SK-N-MC (cell line): ENCODE data around the gene PAK1IP1.

ENCODE experiments used
- DNase-seq: peaks from one replicate; pipeline ENCODE4 v3.0.0-alpha.2; 2011; ENCODE audit warnings: low read depth, low spot score
- H3K27ac ChIP-seq: fragments of 200-600 bp; sonication (generic); 2 replicates; pipeline ENCODE4 v1.5.1; 2016; ENCODE audit warnings: mixed run types
- H3K36me3 ChIP-seq: fragments of 200-600 bp; sonication (generic); 2 replicates; pipeline ENCODE4 v1.6.1; 2017; ENCODE audit warnings: antibody characterized with exemption, low read length, mixed read lengths; ENCODE audit not compliant: insufficient read depth
- H3K4me3 ChIP-seq: fragments of 200-600 bp; sonication (generic); 2 replicates; pipeline ENCODE4 v1.5.1; 2016
- H3K9ac ChIP-seq: fragments of 200-600 bp; sonication (generic); 2 replicates; pipeline ENCODE4 v1.8.0; 2017; ENCODE audit warnings: mixed run types, mixed read lengths; ENCODE audit not compliant: insufficient read length
- H3K9me3 ChIP-seq: fragments of 200-600 bp; sonication (generic); 2 replicates; pipeline ENCODE4 v1.6.1; 2017; ENCODE audit warnings: low read depth, mild to moderate bottlenecking, antibody characterized with exemption, low read length, moderate library complexity, mixed read lengths
- EZH2 ChIP-seq: fragments of 200-600 bp; sonication (generic); IDR thresholded peaks from one replicate; pipeline ENCODE4 v1.6.1; 2017; ENCODE audit warnings: antibody characterized with exemption
- FOXP2 ChIP-seq: optimal IDR thresholded peaks from 2 replicates; pipeline ENCODE3; 2011; ENCODE audit warnings: mild to moderate bottlenecking, moderate library complexity; ENCODE audit not compliant: insufficient read depth; ENCODE audit errors: extremely low read length, control extremely low read depth
- POLR2AphosphoS5 ChIP-seq: IDR thresholded peaks from 2 replicates; pipeline ENCODE4 v1.6.1; 2012; ENCODE audit warnings: mild to moderate bottlenecking, low read depth, low read length, borderline replicate concordance

The PAK1IP1 gene

GRCh38 chr6:10687582-10687981 is 7.2 kb upstream of the PAK1IP1 start:
- Histone ChIP-seq H3K9ac (no peak overlapping the region), H3K36me3 (no peaks in the 10 kb centered on the region), H3K27ac (no peak overlapping the region), H3K4me3 (no peak overlapping the region), H3K9me3 (no peaks in the 10 kb centered on the region)
- TF ChIP-seq FOXP2 (no peak), EZH2 (no peak), POLR2AphosphoS5 (no peak)
- no peak for DNase-seq

GRCh38 chr6:10690651-10691445 is 3.9 kb upstream of the PAK1IP1 start:
- Histone ChIP-seq H3K9me3 (no peaks in the 10 kb centered on the region), H3K27ac (no peak overlapping the region), H3K36me3 (no peaks in the 10 kb centered on the region), H3K9ac (no peak overlapping the region), H3K4me3 (no peak overlapping the region)
- DNase-seq = no peak
- TF ChIP-seq EZH2 (no peak), FOXP2 (no peak), POLR2AphosphoS5 (no peak)

- no peak overlapping the region for H3K27ac ChIP-seq
- H3K9me3 ChIP-seq = no peaks in the 10 kb centered on the region
- peak overlapping the region; percentile 95 for H3K9ac ChIP-seq
- no peak for DNase-seq
- H3K4me3 ChIP-seq = peak overlapping the region; percentile 88
- TF ChIP-seq FOXP2 (no peak), POLR2AphosphoS5 (no peak)
- peaks cover 13% of the 10 kb centered on the region for H3K36me3 ChIP-seq
These were observed 1.7 kb upstream of the PAK1IP1 start for GRCh38 chr6:10692965-10693538.

- TF ChIP-seq FOXP2 (no peak), EZH2 (no peak), POLR2AphosphoS5 (no peak)
- no peaks in the 10 kb centered on the region for H3K9me3 ChIP-seq
- H3K27ac ChIP-seq = peak overlapping the region; percentile 98; the same call in 1 of the 2 replicates
- H3K9ac ChIP-seq = peak overlapping the region; percentile 95
- H3K4me3 ChIP-seq = peak overlapping the region; percentile 88
- H3K36me3 ChIP-seq = peaks cover 32% of the 10 kb centered on the region
- no peak for DNase-seq
These were observed 400 bp downstream of the PAK1IP1 start for GRCh38 chr6:10695086-10695657.

GRCh38 chr6:10696655-10697054 is 1.9 kb downstream of the PAK1IP1 start:
- no peak for TF ChIP-seq POLR2AphosphoS5
- no peak for TF ChIP-seq FOXP2
- no peak for TF ChIP-seq EZH2
- H3K36me3 ChIP-seq = peaks cover 47% of the 10 kb centered on the region
- H3K9ac ChIP-seq = no peak overlapping the region
- peak overlapping the region; percentile 88 for H3K4me3 ChIP-seq
- no peak for DNase-seq
- no peak overlapping the region for H3K27ac ChIP-seq
- no peaks in the 10 kb centered on the region for H3K9me3 ChIP-seq

- H3K36me3 ChIP-seq = peaks cover 15% of the 10 kb centered on the region
- H3K9ac ChIP-seq = no peak overlapping the region
- no peak overlapping the region for H3K27ac ChIP-seq
- no peak overlapping the region for H3K4me3 ChIP-seq
- TF ChIP-seq EZH2 = no peak
- TF ChIP-seq FOXP2 = no peak
- TF ChIP-seq POLR2AphosphoS5 = no peak
- no peaks in the 10 kb centered on the region for H3K9me3 ChIP-seq
- no peak for DNase-seq
These were observed 19.2 kb downstream of the PAK1IP1 start for GRCh38 chr6:10713962-10714361.

GRCh38 chr6:10719296-10719963 is 24.7 kb downstream of the PAK1IP1 start:
- Histone ChIP-seq H3K4me3 (no peak overlapping the region), H3K9ac (no peak overlapping the region), H3K27ac (no peak overlapping the region), H3K9me3 (no peaks in the 10 kb centered on the region), H3K36me3 (no peaks in the 10 kb centered on the region)
- no peak for TF ChIP-seq FOXP2
- no peak for TF ChIP-seq POLR2AphosphoS5
- no peak for TF ChIP-seq EZH2
- DNase-seq = no peak

GRCh38 chr6:10719964-10720264 is 25.1 kb downstream of the PAK1IP1 start:
- DNase-seq = no peak
- no peak overlapping the region for H3K4me3 ChIP-seq
- no peak overlapping the region for H3K27ac ChIP-seq
- TF ChIP-seq POLR2AphosphoS5 = no peak
- no peak for TF ChIP-seq EZH2
- no peak for TF ChIP-seq FOXP2
- H3K9ac ChIP-seq = no peak overlapping the region
- H3K36me3 ChIP-seq = no peaks in the 10 kb centered on the region
- no peaks in the 10 kb centered on the region for H3K9me3 ChIP-seq
